Endothelial cell (in vitro differentiated cells): Measurements from ENCODE around the gene MALL. TPM values are rescaled to one million over a fixed set of nuclear protein-coding genes. Genes with fewer than 3 reads are reported as not detected.
"Not testable (repeated sequence)": the region's sequence is repeated elsewhere in the genome, so short reads cannot be mapped to it uniquely, and the experiment has no call there.

ENCODE experiments used
- DNase-seq: peaks from one replicate; pipeline ENCODE4 v3.0.0; 2021; ENCODE audit warnings: low spot score
- H3K27ac Mint-ChIP-seq: one replicate; pipeline ENCODE4 v1.8.0; 2021; ENCODE audit warnings: mixed read lengths, inconsistent platforms; ENCODE audit not compliant: unreplicated experiment
- H3K27me3 Mint-ChIP-seq: one replicate; pipeline ENCODE4 v1.8.0; 2021; ENCODE audit warnings: mild to moderate bottlenecking, moderate library complexity, mixed read lengths, inconsistent platforms; ENCODE audit not compliant: unreplicated experiment
- H3K36me3 Mint-ChIP-seq: one replicate; pipeline ENCODE4 v1.8.0; 2021; ENCODE audit warnings: mild to moderate bottlenecking, low read depth, mixed read lengths, inconsistent platforms; ENCODE audit not compliant: unreplicated experiment
- H3K4me1 Mint-ChIP-seq: one replicate; pipeline ENCODE4 v1.8.0; 2021; ENCODE audit warnings: mild to moderate bottlenecking, mixed read lengths, inconsistent platforms; ENCODE audit not compliant: unreplicated experiment
- H3K4me3 Mint-ChIP-seq: one replicate; pipeline ENCODE4 v1.8.0; 2021; ENCODE audit warnings: mild to moderate bottlenecking, mixed read lengths, inconsistent platforms; ENCODE audit not compliant: unreplicated experiment
- H3K9me3 Mint-ChIP-seq: one replicate; pipeline ENCODE4 v1.8.0; 2021; ENCODE audit warnings: mixed read lengths, inconsistent platforms; ENCODE audit not compliant: unreplicated experiment
- total RNA-seq: library from RNA; stranded (reverse); fragmentation: NEBNext Ultra II Directional; extraction: Animal tissue kit (Norgen Biotek cat#: 25700); gene quantifications from one replicate; pipeline ENCODE4 v1.2.1, GENCODE V29; 2021; ENCODE audit not compliant: unreplicated experiment
- TF ChIP-seq, protein P1 (sequence below): fragments of 200-600 bp; sonication (generic); IDR thresholded peaks from one replicate; pipeline ENCODE4 v1.5.0; 2021; ENCODE audit warnings: antibody characterized with exemption; ENCODE audit not compliant: unreplicated experiment

MALL gene
- total RNA-seq, 1 donor from 2014 or later, result 2.6 TPM

DNA sequence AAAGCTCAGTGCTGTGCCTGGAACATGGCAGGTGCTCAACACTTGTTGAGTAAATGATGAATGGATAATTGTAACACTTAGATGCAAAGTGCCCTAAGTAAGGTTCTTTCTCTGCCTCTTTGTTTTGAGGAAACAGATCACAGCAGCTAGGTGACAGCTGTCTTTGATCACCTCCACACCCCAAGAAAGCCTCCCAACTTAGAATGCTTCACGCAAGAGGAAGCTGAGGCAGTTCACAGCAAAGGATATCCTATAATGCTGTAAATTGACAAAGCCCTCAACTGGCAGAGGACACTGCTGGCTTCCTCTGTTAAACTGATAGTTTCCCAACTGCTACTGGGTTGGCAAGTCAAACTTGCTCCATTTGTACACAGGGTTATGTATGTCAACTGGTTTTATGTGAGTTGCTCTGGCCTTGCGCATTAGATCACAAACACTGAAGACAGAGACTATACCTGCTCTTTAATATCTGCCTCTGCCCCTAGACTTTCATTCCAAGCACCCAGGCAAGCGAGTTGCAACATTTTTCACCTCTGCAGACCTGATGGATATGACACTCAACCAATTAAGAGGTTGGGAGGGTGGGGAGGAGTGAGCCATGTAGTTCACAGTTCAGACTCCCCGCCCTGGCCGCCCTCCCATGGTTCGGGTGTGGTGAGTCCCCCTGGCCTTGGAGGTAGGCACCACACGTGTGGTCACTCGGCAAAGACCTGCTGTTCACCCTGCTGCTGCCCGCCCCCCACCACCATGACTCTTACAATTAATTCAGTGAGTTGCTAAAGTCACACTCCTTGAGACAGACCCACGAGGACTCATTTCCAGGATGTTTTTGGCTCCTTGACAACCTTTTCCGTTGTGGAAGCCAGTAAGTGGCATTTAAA is 4.8 kb upstream of the MALL start:
- no peak overlapping the region for H3K27ac Mint-ChIP-seq
- peaks cover 4% of the 10 kb centered on the region for H3K36me3 Mint-ChIP-seq
- H3K27me3 Mint-ChIP-seq, result peaks cover 14% of the 10 kb centered on the region
- H3K4me3 Mint-ChIP-seq, result peak overlapping the region; percentile 32
- H3K9me3 Mint-ChIP-seq, result no peaks in the 10 kb centered on the region
- TF ChIP-seq, protein P1, sequence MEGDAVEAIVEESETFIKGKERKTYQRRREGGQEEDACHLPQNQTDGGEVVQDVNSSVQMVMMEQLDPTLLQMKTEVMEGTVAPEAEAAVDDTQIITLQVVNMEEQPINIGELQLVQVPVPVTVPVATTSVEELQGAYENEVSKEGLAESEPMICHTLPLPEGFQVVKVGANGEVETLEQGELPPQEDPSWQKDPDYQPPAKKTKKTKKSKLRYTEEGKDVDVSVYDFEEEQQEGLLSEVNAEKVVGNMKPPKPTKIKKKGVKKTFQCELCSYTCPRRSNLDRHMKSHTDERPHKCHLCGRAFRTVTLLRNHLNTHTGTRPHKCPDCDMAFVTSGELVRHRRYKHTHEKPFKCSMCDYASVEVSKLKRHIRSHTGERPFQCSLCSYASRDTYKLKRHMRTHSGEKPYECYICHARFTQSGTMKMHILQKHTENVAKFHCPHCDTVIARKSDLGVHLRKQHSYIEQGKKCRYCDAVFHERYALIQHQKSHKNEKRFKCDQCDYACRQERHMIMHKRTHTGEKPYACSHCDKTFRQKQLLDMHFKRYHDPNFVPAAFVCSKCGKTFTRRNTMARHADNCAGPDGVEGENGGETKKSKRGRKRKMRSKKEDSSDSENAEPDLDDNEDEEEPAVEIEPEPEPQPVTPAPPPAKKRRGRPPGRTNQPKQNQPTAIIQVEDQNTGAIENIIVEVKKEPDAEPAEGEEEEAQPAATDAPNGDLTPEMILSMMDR, result no peak
- H3K4me1 Mint-ChIP-seq, result peaks cover 33% of the 10 kb centered on the region
- DNase-seq, result no peak

DNA sequence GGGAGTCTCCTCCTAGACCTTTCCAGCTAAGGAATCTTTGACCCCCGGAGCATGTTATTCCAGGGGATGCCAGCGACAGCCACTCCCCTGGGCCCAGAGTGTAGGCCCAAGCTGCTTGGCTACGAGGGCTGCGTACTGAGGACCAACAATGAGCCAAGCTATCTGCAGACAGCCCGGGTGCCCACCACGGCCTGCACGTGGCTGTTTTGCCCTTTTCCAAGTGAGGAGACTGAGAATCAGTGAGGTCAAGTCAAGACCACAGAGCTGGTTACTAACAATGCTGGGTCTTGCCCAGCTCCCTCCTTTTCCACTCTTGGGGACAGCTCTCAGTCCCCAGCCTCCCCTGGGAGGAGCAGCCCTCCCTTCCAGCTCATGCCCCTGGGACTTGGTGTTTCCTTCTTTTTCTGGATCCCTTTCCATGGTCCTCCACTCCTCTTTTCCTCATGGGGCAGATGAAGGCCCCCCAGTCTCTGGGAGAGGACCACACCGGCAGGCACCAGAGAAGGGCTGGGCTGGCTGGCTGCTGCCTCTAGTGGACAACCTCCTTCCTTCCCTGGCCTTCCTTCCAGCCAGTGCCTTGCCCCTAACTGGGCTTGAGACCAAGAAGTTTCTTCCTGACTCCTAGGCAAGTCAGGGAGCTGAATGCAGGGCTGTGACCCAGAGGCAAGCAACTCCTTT is 550 bp upstream of the MALL start:
- DNase-seq, result peak; percentile 40
- H3K27me3 Mint-ChIP-seq, result peaks cover 16% of the 10 kb centered on the region
- TF ChIP-seq, protein P1, result no peak
- peaks cover 40% of the 10 kb centered on the region for H3K4me1 Mint-ChIP-seq
- no peak overlapping the region for H3K27ac Mint-ChIP-seq
- H3K4me3 Mint-ChIP-seq, result no peak overlapping the region
- H3K36me3 Mint-ChIP-seq, result peaks cover 4% of the 10 kb centered on the region
- H3K9me3 Mint-ChIP-seq, result no peaks in the 10 kb centered on the region

DNA sequence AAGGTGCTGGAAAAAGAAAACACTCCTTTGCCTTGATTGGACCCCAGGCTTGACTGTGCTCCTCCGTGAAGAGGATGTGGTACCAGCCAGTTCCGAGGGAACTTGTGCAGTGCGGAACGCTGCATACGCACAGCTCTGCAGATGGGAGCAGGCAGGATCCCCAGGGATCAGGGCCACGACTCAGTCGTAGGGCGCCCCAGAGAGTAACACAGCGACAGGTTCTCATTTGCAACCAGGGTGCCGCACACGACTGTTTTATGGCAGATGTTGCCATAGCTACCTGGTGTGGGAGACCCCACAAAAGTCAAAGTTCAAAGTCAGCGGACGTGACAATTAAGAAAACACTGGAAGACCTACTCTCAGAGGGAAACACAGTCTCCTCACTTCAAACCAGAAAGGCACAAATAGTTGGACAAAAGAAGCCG is 779 bp downstream of the MALL start:
- no peaks in the 10 kb centered on the region for H3K9me3 Mint-ChIP-seq
- no peak for DNase-seq
- peaks cover 4% of the 10 kb centered on the region for H3K36me3 Mint-ChIP-seq
- TF ChIP-seq, protein P1, result no peak
- H3K27ac Mint-ChIP-seq, result no peak overlapping the region
- H3K4me3 Mint-ChIP-seq, result no peak overlapping the region
- peaks cover 27% of the 10 kb centered on the region for H3K4me1 Mint-ChIP-seq
- peaks cover 14% of the 10 kb centered on the region for H3K27me3 Mint-ChIP-seq

DNA sequence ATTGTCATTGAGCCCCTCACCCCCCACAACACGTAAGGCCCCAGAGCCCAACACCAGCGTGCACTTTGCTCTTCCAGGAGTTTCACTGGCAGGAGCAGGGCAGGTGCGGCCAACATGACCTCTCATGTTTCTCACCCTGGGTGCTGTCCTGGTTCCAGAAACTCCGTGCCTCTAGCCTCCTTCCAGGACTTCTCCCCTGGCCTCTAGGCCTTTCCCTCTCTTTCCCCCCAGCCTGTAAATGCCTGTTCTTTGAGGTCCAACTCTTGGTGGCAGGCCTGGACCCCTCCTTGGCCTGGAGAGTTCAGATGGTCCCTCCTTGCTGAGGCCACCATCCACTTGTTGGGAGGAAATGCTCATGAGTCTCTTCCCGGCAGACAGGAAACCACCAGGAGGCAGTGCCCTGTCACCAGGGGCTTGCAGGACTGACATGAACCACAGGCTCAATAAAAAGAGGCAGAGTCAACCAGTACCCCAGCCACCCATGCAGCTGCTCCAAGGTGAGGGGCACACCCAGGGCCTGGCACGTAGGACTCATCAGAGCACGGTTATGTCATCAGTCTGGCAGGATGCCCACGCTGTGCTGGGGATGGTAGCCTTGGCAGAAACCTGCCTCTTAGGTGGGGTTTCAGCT is 1.5 kb downstream of the MALL start:
- no peak overlapping the region for H3K4me3 Mint-ChIP-seq
- peaks cover 25% of the 10 kb centered on the region for H3K4me1 Mint-ChIP-seq
- TF ChIP-seq, protein P1, result no peak
- peaks cover 4% of the 10 kb centered on the region for H3K36me3 Mint-ChIP-seq
- no peak for DNase-seq
- H3K9me3 Mint-ChIP-seq, result no peaks in the 10 kb centered on the region
- H3K27me3 Mint-ChIP-seq, result peaks cover 14% of the 10 kb centered on the region
- H3K27ac Mint-ChIP-seq, result no peak overlapping the region

DNA sequence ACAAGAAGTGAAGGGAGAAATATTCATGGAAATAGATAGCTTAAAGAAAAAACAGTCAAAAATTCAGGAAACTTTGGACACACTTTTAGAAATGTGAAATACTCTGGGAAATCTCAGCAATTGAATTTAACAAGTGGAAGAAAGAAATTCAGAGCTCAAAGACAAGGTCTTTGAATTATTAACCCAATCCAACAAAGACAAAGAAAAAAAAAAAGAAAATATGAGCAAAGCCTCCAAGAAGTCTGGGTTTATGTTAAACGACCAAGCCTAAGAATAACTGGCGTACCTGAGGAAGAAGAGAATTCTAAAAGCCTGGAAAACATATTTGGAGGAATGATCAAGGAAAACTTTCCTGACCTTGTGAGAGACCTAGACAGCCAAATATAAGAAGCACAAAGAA is 7.3 kb downstream of the MALL start:
- H3K27ac Mint-ChIP-seq, result not testable (repeated sequence)

More for the DNA sequence above, 7.3 kb downstream of the MALL start:
- not testable (repeated sequence) for DNase-seq, H3K9me3 Mint-ChIP-seq, H3K36me3 Mint-ChIP-seq, H3K27me3 Mint-ChIP-seq, H3K4me3 Mint-ChIP-seq, H3K4me1 Mint-ChIP-seq
